Calu3 (cell line): ENCODE measurements around the gene CFD. TPM values are rescaled to one million over a fixed set of nuclear protein-coding genes. Genes with fewer than 3 reads are reported as not detected.

ENCODE experiments used
- BruUV-seq: library from RNA; stranded (reverse); fragments of 400-500 nt; replicated peaks from 2 replicates; lab custom pipeline; 2021; lab: Mats Ljungman, UMichigan
- CTCF ChIA-PET: fragments of 300-600 bp; sonication (Branson Sonifier 250); formaldehyde crosslinking; loops from one replicate; lab custom pipeline; 2022; ENCODE audit warnings: antibody characterized with exemption; lab: Charles Lee
- DNase-seq: peaks from one replicate; pipeline ENCODE4 v3.0.0; 2022
- H3K27ac Mint-ChIP-seq: one replicate; pipeline ENCODE4 v1.8.0; 2022; ENCODE audit warnings: mixed read lengths; ENCODE audit not compliant: unreplicated experiment
- H3K27me3 Mint-ChIP-seq: one replicate; pipeline ENCODE4 v1.8.0; 2022; ENCODE audit warnings: mixed read lengths; ENCODE audit not compliant: unreplicated experiment
- H3K36me3 Mint-ChIP-seq: one replicate; pipeline ENCODE4 v1.8.0; 2022; ENCODE audit warnings: mild to moderate bottlenecking, moderate library complexity, mixed read lengths; ENCODE audit not compliant: insufficient read depth, unreplicated experiment
- H3K4me1 Mint-ChIP-seq: one replicate; pipeline ENCODE4 v1.8.0; 2022; ENCODE audit warnings: mild to moderate bottlenecking, low read depth, mixed read lengths; ENCODE audit not compliant: unreplicated experiment
- H3K4me3 Mint-ChIP-seq: one replicate; pipeline ENCODE4 v1.8.0; 2022; ENCODE audit warnings: mild to moderate bottlenecking, low read depth, moderate library complexity, mixed read lengths; ENCODE audit not compliant: unreplicated experiment
- H3K9me3 Mint-ChIP-seq: one replicate; pipeline ENCODE4 v1.8.0; 2022; ENCODE audit warnings: low read depth, mixed read lengths; ENCODE audit not compliant: unreplicated experiment
- CTCF ChIP-seq: fragments of 200-600 bp; IDR thresholded peaks from one replicate; pipeline ENCODE4 v1.8.0; 2022; ENCODE audit warnings: antibody characterized with exemption; ENCODE audit not compliant: unreplicated experiment
- intact Hi-C: fragments of 100-400 bp; cut with micrococcal nuclease; formaldehyde crosslinking; loops from one replicate; pipeline ENCODE4 v1.10.0; 2022; ENCODE audit not compliant: unreplicated experiment
- microRNA-seq: library from miRNA; unstranded; fragments of <30 nt; microRNA quantifications from one replicate; pipeline ENCODE4 v1.2.0, GENCODE V29; 2022
- total RNA-seq: library from RNA; stranded (reverse); gene quantifications from 2 replicates; pipeline ENCODE4 v1.2.3, GENCODE V29; 2022

The CFD gene
- total RNA-seq, 1 experiment from 2014 or later, result 2.3 TPM

- H3K27ac Mint-ChIP-seq, result no peak overlapping the region
- peak; percentile 13 for DNase-seq
Measured at GRCh38 chr19:912181-913079, 53.0 kb downstream of the CFD start.

More at GRCh38 chr19:912181-913079, 53.0 kb downstream of the CFD start:
- Mint-ChIP-seq H3K9me3 (no peaks in the 10 kb centered on the region), H3K4me3 (peak overlapping the region; percentile 73), H3K36me3 (peaks cover 29% of the 10 kb centered on the region), H3K27me3 (no peaks in the 10 kb centered on the region), H3K4me1 (peaks cover 8% of the 10 kb centered on the region)
- intact Hi-C loops, result no loop called here
- TF ChIP-seq CTCF, result no peak
- CTCF ChIA-PET, result no interaction called here
- BruUV-seq, result no TSS peak

Small RNAs within 50 kb of the gene (microRNA-seq; reads per million reads assigned to microRNA genes)
- 52.4 reads per million, percentile 56 among the genes with 10 or more reads in this experiment for gene MIR3187

Other genes with a start within 250 kb of the CFD start
- 51.4 and 57.5 TPM in 2 replicates for gene POLRMT, start 226.1 kb upstream of the CFD start, total RNA-seq
- 0.24 and 0.39 TPM in 2 replicates for gene FGF22, start 219.8 kb upstream of the CFD start, total RNA-seq
- 44.8 and 46.4 TPM in 2 replicates for gene RNF126, start 196.4 kb upstream of the CFD start, total RNA-seq
- gene FSTL3, start 183.3 kb upstream of the CFD start, total RNA-seq, result 6.9 and 7.1 TPM in 2 replicates
- gene PRSS57, start 164.2 kb upstream of the CFD start, total RNA-seq, result not detected in 2 replicates
- 0.56 and 0.83 TPM in 2 replicates for gene PALM, start 150.7 kb upstream of the CFD start, total RNA-seq
- gene MISP, start 108.6 kb upstream of the CFD start, total RNA-seq, result 73.9 and 90.5 TPM in 2 replicates
- 380 and 409 TPM in 2 replicates for gene PTBP1, start 62.2 kb upstream of the CFD start, total RNA-seq
- 0.27 TPM in 1 of 2 replicates, not detected in the other for gene PLPPR3, start 37.7 kb upstream of the CFD start, total RNA-seq
- not detected in 2 replicates for gene AZU1, start 31.8 kb upstream of the CFD start, total RNA-seq
- gene PRTN3, start 18.7 kb upstream of the CFD start, total RNA-seq, result not detected in 2 replicates
- not detected in 2 replicates for gene ELANE, start 7.4 kb upstream of the CFD start, total RNA-seq
- 21.4 and 22.4 TPM in 2 replicates for gene MED16, start 33.5 kb downstream of the CFD start, total RNA-seq
- gene RNU6-9, start 33.8 kb downstream of the CFD start, total RNA-seq, result not detected in 2 replicates
- gene R3HDM4, start 53.6 kb downstream of the CFD start, total RNA-seq, result 54.0 and 55.5 TPM in 2 replicates
- not detected in 2 replicates for gene KISS1R, start 57.7 kb downstream of the CFD start, total RNA-seq
- 0.85 and 1.6 TPM in 2 replicates for gene ARID3A, start 66.4 kb downstream of the CFD start, total RNA-seq
- gene WDR18, start 124.7 kb downstream of the CFD start, total RNA-seq, result 43.3 TPM in 2 replicates
- not detected in 2 replicates for gene GRIN3B, start 140.8 kb downstream of the CFD start, total RNA-seq
- gene TMEM259, start 161.5 kb downstream of the CFD start, total RNA-seq, result 129 and 142 TPM in 2 replicates
- not detected in 2 replicates for gene RNU6-2, start 161.9 kb downstream of the CFD start, total RNA-seq
- 135 and 151 TPM in 2 replicates for gene CNN2, start 166.9 kb downstream of the CFD start, total RNA-seq
- gene ABCA7, start 180.4 kb downstream of the CFD start, total RNA-seq, result 22.7 and 24.3 TPM in 2 replicates
- gene ARHGAP45, start 207.5 kb downstream of the CFD start, total RNA-seq, result 10.4 and 12.0 TPM in 2 replicates
- 141 and 144 TPM in 2 replicates for gene POLR2E, start 235.7 kb downstream of the CFD start, total RNA-seq
- gene GPX4, start 244.3 kb downstream of the CFD start, total RNA-seq, result 246 and 251 TPM in 2 replicates